RCC 7860 (cell line): ENCODE measurements around the gene ABHD10.
"Not testable (repeated sequence)": the region's sequence is repeated elsewhere in the genome, so short reads cannot be mapped to it uniquely, and the experiment has no call there.

Experiments
- DNase-seq: peaks from one replicate; pipeline ENCODE4 v3.0.0-alpha.2; 2015; ENCODE audit warnings: low spot score
- FAIRE-seq: peaks from 2 replicates; lab custom pipeline; 2012; peaks lifted over from hg19 to GRCh38; lab: Jason Lieb, UNC

Gene ABHD10

DNA sequence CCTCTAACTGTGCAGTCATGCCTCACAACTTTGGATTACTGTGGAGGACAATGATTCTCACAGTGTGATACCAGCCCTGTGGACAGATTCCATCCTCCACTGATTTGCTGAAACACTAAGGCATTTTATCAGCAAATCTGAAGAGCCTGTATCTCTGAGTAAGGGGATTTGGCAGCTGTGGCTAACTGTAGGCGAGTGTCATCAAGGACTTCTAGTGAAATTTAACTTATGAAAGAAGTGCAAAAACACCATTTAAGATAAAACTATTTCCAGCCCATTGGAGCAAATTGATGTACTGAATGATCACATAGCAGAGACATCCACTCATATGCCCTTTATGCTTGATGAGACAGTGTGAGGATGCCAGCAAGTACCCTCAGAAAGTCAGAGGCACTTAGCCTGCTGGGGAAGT, 41.9 kb downstream of the ABHD10 start:
- FAIRE-seq: peak; percentile 94
- DNase-seq: peak; percentile 88

DNA sequence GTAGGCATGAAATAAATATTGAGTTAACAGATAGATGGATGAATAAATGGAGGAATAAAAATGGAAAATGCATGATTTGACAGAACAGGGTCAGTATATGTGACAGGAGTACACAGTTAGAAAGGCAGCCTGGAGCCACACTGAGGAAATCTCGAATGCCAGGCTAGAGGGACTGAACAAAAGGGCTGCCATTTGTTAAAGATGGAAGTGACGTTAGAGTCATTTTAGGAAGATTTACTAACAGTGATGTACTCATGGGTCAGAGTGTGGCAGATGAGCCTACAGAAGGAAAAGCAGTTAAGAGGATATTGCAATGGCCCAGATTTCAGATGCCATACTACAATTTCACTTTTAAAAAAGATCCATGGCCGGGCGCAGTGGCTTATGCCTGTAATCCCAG, 48.3 kb downstream of the ABHD10 start:
- no peak for FAIRE-seq
- DNase-seq: no peak

DNA sequence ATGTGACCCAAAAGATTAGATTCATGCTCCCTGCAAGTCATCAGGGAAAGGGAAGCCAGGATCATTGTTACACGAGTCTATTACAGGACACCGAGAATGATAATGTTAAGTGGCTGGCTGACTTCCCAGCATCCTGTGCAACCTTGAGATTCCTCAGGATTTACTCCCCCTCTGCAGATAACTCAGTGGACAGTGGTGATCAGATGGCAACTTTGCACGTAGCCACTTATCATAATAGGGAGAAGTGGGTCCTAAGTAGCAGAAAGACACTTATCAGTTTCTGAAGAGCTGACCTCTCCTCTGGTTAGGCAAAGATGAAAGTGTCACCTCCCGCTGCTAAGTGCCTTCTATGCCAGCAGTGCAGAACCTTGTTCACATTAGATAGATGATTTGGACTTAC, 49.0 kb downstream of the ABHD10 start:
- DNase-seq: no peak
- no peak for FAIRE-seq

DNA sequence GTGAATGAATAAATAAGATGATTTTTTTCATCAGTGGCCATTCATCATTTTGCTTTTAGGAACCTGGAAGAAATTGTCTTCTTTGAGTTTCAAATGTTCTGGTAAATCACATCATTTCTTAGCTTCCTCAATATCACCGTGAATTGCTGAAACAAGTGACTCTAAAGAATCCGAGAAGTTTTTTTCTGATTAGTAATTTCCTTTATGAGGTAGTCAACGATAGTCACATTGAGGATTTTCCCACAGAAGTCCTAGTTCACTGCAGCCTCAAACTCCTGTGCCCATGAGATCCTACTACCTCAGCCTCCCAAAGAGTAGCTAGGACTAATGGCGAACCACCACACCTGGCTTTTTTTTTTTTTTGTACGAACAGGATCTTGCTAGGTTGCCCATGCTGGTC, 52.1 kb downstream of the ABHD10 start:
- no peak for FAIRE-seq
- DNase-seq: no peak

DNA sequence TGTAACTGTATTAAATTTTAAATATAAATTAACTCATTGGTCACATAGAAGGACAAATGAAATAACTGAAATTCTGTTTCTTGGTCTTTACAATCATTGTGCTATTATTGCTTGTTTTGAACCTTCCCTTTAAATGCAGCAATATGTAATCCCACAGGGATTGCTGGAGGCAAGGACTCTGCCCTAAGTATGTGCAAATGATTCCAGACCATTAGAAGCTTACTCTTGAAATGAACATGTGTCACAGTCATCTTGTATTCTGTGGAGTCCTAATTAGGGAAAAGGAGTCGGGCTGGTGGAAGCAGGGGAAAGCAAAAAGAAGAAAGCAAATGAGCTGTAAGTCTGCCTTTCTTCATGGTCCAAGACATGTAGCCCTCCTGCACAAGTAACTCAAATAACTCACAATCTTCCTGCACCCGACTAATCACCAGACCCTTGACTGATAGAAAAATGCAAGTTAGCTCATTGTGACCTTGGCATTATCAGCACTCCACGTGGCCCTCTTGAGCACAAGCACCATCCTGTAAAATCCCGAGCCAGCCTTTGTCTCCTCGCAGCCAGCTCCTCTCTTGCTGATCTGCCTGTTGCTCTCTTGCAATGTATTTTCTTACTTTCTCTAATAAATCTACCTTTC, 53.4 kb downstream of the ABHD10 start:
- FAIRE-seq: no peak
- DNase-seq: no peak

DNA sequence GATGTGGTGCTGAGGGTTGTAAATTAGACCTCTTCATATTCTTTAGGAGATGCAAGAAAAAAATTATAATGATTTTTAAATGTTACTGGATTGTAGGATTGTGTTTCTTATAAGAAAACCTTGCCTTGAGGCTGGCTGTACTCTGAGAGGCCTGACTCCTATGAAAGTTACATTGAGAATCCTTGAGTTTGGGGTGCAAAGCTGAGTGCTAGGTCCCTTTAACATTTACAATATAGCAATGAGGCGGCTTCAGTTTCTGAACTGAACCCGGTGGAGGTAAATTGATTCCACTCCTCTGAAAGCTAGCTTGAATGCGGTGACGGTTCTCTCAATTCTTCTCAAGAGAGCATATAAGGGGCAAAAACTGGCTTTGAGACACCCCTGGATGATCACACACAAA, 55.6 kb downstream of the ABHD10 start, which contains the start of gene TMPRSS7:
TSS of gene TMPRSS7 (plus strand) at position 301 of the 400 bp plus-strand sequence. CDS start 110 bp downstream, outside the sequence.
- DNase-seq: no peak
- no peak for FAIRE-seq

DNA sequence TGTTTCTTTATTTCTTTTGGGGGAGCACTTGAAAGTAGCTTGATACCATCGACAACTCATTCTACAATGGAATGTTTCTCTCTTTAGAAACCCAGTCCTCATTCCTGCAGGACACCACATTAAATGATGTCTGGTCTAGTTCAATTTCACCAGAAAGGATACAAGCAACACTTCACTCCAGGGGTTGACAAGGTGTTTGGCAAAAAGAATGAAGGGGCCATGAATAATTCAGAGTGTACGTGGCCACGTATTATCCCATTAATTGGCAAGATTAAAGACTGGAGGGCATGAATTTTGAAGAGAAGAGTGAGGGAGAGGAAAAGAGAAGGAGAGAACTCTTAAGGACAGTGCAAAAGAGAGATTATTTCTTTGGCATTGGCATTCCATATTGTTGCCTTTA, 56.4 kb downstream of the ABHD10 start:
- DNase-seq: no peak
- FAIRE-seq: no peak

DNA sequence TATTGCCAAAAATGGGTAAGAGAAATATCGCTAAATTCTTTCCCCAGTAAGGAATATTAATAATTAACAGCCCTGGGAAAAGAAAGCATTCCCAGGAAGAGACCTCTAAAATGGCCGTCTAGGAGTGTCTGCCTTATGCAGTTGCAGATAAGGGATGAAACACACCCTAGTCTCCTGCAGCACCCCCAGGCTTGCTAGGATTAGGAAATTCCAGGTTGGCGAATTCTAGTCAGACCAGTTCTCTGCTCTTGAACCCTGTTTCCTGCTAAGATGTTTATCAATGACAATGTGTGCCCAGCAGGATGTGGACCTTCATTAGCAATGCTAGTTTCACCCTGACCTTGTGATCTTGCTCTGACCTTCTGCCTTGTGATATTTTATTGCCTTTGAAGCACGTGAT, 58.4 kb downstream of the ABHD10 start:
- not testable (repeated sequence) for DNase-seq, FAIRE-seq

DNA sequence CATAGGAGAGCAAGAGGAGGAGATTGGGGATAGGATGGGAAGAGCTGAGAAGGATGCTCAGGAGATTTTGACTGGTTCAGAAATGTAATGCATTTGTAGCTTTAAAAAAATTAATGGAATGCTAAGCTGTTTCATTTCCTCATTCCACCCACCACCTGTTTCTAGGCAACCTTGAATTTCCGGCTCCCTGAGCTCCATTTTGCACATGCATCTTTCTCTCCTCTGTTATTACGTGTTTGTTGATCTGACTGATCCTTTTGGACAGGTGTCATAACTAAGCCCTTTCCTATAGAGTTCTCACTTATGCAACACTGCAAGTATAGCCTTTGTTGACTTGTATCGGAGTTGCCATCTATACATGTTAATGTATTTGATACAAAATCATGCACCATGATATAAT, 60.0 kb downstream of the ABHD10 start:
- DNase-seq (peak; percentile 12), FAIRE-seq (no peak)

DNA sequence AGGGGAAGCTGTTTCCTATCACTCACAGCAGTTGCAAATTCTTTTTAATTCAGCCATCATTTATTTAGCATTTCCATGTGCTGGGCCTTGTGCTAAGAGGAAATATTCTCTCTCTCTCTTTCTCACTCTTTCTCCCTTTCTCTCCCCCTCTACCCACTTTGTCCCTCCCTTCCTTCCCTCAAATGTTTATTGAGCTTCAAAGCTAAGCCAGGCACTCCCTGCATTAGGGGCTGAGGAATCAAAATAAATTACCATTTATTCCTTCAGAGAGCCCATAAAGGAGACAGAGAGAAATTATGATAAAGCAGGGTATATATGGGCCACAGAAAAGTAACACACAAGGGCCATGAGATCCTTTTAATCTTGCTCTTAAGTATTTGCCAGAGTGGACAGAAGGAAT, 62.5 kb downstream of the ABHD10 start:
- DNase-seq: no peak
- FAIRE-seq: no peak

DNA sequence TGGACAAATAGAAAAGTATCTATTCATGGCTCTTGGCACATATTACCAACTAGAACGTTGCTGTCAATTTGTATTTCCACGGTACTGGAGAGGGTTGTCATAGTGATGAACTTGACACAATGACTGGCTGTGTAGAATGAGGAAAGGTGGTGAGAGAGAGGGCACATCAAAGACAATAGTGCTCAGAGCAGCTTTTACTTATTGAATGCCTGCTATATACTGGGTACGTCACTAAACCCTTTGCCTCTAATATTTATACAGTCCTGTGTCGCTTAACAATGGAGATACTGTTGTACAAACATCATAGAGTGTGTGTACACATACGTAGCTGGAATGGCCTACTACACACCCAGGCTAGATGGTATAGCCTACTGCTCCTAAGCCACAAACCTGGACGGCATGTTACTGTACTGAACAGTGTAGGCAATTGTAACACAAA, 64.0 kb downstream of the ABHD10 start:
- FAIRE-seq (no peak), DNase-seq (no peak)
